GM10266 (cell line): Measurements from ENCODE around the gene GPR108.
"Not testable (repeated sequence)": the region's sequence is repeated elsewhere in the genome, so short reads cannot be mapped to it uniquely, and the experiment has no call there.

Experiments
- DNase-seq: peaks from one replicate; pipeline ENCODE4 v3.0.0; 2012; ENCODE audit errors: extremely low spot score
- CTCF ChIP-seq: IDR thresholded peaks from 2 replicates; pipeline ENCODE4 v1.5.1; 2012; ENCODE audit warnings: mild to moderate bottlenecking, low read depth; ENCODE audit not compliant: control insufficient read depth, insufficient read depth; ENCODE audit errors: missing control alignments

The GPR108 gene

GRCh38 chr19:6737284-6737872 is at the start of gene GPR108:
Gene GPR108 (minus strand): TSS chr19:6737580. CDS start chr19:6737576, 4 bp downstream.
- peak; percentile 99 for DNase-seq
- TF ChIP-seq CTCF = no peak

- no peak for DNase-seq
- TF ChIP-seq CTCF = no peak
Observed at GRCh38 chr19:6779206-6779605, 41.8 kb upstream of the GPR108 start.

- DNase-seq = no peak
- no peak for TF ChIP-seq CTCF
Observed at GRCh38 chr19:6778386-6778785, 41.0 kb upstream of the GPR108 start.

- TF ChIP-seq CTCF = no peak
Observed at GRCh38 chr19:6777434-6777833, 40.1 kb upstream of the GPR108 start.

GRCh38 chr19:6776999-6777398 is 39.6 kb upstream of the GPR108 start:
- DNase-seq = no peak
- TF ChIP-seq CTCF = no peak

More at GRCh38 chr19:6777434-6777833, 40.1 kb upstream of the GPR108 start:
- DNase-seq = no peak

GRCh38 chr19:6776045-6776444 is 38.7 kb upstream of the GPR108 start:
- DNase-seq = not testable (repeated sequence)

- TF ChIP-seq CTCF = no peak
- DNase-seq = no peak
Observed at GRCh38 chr19:6774821-6775707, 37.7 kb upstream of the GPR108 start.
